Gastroesophageal sphincter (tissue), 3 donors: ENCODE measurements around the gene PLXNA3.

Experiments
- EP300 ChIP-seq: sonication (generic); formaldehyde crosslinking; IDR thresholded peaks from one replicate; pipeline ENCODE4 v1.6.1; 2017; ENCODE audit warnings: antibody characterized with exemption, mild to moderate bottlenecking
- POLR2A ChIP-seq, 2 donors: fragments of 450-650 bp; IDR thresholded peaks; one replicate each; pipeline ENCODE4 v1.6.1; 2017; ENCODE audit warnings: antibody characterized with exemption in 2 of 2, mild to moderate bottlenecking in 2 of 2, moderate library complexity in 1 of 2
- POLR2AphosphoS5 ChIP-seq: sonication (generic); formaldehyde crosslinking; IDR thresholded peaks from one replicate; pipeline ENCODE4 v1.6.1; 2017; ENCODE audit warnings: antibody characterized with exemption
- TF ChIP-seq, protein P1 (sequence below), 4 experiments: fragments of 200-600 bp in 2 of 4; fragments of 450-650 bp in 2 of 4; sonication (generic) in 1 of 4; IDR thresholded peaks; one replicate each; pipeline ENCODE4 v1.5.1; 2017 to 2019; ENCODE audit warnings: antibody characterized with exemption in 4 of 4, mild to moderate bottlenecking in 2 of 4, moderate library complexity in 2 of 4

DNA sequence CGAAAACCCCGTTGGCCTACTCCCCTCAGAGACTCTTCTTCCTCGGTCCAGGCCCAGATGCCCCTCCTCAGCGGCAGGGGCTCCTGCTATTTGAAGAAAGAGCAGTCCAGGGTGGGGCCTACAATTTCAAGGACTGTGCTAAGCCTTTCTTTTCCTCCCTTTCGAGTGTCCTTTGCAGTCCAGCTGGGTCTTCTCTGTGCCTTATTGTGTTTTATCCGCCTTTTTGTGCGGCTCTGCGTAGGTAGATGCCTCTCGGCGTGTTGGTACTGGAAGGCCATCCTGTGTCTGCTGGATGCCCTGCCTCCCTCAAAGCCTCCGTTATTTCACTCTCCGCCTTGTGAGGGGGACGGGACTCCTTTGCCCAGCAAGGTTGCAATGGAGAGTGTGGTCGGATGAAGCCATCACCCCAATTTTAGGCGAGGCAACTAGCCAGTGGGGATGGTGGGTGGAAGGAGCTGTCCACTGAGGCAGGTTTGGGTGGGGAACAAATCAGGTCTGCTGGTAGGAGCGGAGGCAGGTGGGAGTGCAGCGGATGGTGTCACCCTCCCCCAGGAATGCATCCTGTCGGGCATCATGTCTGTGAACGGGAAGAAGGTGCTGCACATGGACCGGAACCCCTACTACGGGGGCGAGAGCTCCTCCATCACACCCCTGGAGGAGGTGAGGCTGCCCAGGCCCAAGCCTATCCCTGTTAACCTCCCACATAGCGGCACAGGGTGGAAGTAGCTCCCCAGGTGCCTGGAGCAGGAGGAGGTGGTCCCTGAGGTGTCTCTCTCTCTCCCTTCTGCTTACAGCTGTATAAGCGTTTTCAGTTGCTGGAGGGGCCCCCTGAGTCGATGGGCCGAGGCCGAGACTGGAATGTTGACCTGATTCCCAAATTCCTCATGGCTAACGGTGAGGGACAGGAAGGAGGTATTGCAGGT is 19.8 kb upstream of the PLXNA3 start:
- TF ChIP-seq, protein P1, sequence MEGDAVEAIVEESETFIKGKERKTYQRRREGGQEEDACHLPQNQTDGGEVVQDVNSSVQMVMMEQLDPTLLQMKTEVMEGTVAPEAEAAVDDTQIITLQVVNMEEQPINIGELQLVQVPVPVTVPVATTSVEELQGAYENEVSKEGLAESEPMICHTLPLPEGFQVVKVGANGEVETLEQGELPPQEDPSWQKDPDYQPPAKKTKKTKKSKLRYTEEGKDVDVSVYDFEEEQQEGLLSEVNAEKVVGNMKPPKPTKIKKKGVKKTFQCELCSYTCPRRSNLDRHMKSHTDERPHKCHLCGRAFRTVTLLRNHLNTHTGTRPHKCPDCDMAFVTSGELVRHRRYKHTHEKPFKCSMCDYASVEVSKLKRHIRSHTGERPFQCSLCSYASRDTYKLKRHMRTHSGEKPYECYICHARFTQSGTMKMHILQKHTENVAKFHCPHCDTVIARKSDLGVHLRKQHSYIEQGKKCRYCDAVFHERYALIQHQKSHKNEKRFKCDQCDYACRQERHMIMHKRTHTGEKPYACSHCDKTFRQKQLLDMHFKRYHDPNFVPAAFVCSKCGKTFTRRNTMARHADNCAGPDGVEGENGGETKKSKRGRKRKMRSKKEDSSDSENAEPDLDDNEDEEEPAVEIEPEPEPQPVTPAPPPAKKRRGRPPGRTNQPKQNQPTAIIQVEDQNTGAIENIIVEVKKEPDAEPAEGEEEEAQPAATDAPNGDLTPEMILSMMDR (IDR thresholded peaks at IDR 0.05), result no peak
- no peak for TF ChIP-seq POLR2A (IDR thresholded peaks at IDR 0.05)
- TF ChIP-seq POLR2AphosphoS5, result no peak
- no peak for TF ChIP-seq EP300
